Measurements from ENCODE around the gene BORCS5.

DNA sequence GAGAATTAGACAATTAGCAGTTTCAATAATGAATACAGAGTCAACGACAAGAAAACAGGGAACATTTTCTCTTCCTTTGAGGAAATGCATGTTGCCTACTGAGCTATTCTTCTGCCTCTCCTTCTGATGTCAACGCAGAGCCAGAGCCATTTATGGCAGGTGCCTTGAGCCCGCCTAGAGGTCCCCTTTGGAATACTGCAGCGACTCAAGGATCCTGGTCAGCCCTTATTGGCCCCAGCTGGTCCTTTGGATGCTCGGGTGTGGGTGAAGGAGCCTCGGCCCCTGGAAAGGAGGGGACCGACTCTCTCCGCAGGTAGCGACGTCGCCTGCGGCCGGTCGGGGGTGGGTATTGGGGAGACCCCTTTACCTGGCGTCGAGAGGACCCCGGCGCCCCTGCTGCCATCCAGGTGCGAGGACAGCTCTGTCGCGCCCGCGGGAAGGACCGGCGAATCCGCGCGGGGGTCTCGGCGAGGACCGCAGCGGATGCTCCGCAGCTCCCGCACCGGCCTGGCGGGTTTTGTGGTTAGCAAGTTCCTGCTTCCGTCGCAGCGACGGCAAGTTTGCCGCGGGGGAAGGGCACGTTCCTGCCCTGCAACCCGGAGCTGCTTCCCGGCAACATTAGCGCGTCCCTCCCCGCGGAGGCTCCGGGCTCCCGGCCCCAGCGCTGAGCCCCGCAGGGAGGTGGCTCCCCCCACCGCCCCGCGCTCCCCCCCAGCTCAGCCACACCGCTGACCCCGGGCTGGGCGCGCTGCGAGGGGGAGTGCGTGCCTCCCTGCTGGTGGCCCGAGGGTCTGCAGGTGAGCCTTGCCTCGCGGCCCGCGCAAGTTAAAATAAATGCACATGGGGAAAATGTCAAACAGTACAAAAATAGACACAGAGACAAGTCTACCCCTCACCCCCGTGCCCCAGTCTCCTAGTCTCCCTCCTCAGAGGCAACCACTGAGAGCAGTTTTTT lies 6.9 kb upstream of the BORCS5 start, which contains the start of gene MANSC1:
- TF ChIP-seq, protein P1, sequence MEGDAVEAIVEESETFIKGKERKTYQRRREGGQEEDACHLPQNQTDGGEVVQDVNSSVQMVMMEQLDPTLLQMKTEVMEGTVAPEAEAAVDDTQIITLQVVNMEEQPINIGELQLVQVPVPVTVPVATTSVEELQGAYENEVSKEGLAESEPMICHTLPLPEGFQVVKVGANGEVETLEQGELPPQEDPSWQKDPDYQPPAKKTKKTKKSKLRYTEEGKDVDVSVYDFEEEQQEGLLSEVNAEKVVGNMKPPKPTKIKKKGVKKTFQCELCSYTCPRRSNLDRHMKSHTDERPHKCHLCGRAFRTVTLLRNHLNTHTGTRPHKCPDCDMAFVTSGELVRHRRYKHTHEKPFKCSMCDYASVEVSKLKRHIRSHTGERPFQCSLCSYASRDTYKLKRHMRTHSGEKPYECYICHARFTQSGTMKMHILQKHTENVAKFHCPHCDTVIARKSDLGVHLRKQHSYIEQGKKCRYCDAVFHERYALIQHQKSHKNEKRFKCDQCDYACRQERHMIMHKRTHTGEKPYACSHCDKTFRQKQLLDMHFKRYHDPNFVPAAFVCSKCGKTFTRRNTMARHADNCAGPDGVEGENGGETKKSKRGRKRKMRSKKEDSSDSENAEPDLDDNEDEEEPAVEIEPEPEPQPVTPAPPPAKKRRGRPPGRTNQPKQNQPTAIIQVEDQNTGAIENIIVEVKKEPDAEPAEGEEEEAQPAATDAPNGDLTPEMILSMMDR (conservative IDR thresholded peaks at IDR 0.05; ENCODE audit: low read length): no peak
- no peak for TF ChIP-seq EZH2phosphoT487 (IDR thresholded peaks at IDR 0.05; ENCODE audit: borderline replicate concordance)

Measured in Loucy (cell line).